ENCODE measurements around the gene KYAT1. TPM values are rescaled to one million over a fixed set of nuclear protein-coding genes. Genes with fewer than 3 reads are reported as not detected.

Gene KYAT1
- total RNA-seq, 3 donors from 2014 or later = 1.9 to 6.4 (median 2.9) TPM

DNA sequence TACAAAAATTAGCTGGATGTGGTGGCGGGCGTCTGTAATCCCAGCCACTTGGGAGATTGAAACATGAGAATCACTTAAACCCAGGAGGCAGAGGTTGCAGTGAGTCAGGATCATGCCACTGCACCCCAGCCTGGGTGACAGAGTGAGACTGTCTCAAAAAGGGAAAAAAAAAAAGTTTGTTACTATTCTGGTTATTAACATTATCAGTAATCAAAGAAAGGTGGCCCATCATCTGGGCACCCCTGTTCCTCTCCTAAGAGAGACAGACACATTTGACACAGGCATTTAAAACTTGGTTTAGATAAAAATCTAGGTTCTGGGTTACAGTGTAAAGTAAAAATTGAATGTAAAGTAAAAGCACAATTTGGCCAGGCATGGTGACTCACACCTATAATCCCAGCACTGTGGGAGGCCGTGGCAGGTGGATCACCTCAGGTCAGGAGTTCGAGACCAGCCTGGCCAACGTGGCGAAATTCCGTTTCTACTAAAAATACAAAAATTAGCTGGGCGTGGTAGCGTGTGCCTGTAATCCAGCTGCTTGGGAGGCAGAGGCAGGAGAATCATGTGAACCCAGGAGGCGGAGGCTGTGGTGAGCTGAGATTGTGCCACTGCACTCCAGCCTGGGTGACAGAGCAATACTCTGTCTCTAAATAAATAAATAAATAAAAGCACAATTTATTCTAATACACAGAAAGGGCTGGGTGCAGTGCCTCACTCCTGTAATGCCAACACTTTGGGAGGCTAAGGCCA is 22.3 kb upstream of the KYAT1 start:
- H3K4me3 ChIP-seq = no peak overlapping the region
- intact Hi-C loops (cut with DNase I, micrococcal nuclease) = no loop called here
- H3K4me1 ChIP-seq (ENCODE audit: low read depth) = peaks cover 14% of the 10 kb centered on the region
- TF ChIP-seq, protein P1, sequence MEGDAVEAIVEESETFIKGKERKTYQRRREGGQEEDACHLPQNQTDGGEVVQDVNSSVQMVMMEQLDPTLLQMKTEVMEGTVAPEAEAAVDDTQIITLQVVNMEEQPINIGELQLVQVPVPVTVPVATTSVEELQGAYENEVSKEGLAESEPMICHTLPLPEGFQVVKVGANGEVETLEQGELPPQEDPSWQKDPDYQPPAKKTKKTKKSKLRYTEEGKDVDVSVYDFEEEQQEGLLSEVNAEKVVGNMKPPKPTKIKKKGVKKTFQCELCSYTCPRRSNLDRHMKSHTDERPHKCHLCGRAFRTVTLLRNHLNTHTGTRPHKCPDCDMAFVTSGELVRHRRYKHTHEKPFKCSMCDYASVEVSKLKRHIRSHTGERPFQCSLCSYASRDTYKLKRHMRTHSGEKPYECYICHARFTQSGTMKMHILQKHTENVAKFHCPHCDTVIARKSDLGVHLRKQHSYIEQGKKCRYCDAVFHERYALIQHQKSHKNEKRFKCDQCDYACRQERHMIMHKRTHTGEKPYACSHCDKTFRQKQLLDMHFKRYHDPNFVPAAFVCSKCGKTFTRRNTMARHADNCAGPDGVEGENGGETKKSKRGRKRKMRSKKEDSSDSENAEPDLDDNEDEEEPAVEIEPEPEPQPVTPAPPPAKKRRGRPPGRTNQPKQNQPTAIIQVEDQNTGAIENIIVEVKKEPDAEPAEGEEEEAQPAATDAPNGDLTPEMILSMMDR (IDR thresholded peaks at IDR 0.05) = no peak
- ATAC-seq (no peak), DNase-seq (no peak)
- peaks cover 7% of the 10 kb centered on the region for H3K36me3 ChIP-seq (ENCODE audit: low read depth)
- H3K9me3 ChIP-seq = no peaks in the 10 kb centered on the region

DNA sequence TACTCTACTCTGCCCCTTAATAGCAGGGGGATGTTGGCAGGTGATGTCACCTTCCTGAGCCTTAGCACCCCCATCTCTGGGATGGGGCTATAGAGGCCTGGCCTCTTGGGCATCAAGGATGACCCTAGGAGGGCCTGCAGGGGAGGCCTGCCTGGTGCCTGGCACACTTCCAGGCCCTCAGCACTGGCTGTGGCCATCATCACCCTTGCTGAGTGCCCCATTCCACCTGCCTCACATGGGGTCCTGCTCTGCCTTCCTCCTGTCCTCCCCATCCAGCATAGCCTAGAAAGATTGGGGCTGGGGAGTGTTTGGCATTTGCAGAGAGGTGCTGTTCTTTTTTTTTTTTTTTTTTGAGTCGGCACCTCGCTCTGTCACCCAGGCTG is 21.3 kb upstream of the KYAT1 start:
- H3K9me3 ChIP-seq = no peaks in the 10 kb centered on the region
- intact Hi-C loops (cut with DNase I, micrococcal nuclease) = no loop called here
- TF ChIP-seq, protein P1 (IDR thresholded peaks at IDR 0.05) = no peak
- no peak for ATAC-seq
- H3K4me1 ChIP-seq (ENCODE audit: low read depth) = peaks cover 14% of the 10 kb centered on the region
- H3K36me3 ChIP-seq (ENCODE audit: low read depth) = peaks cover 6% of the 10 kb centered on the region
- DNase-seq = no peak
- H3K4me3 ChIP-seq = no peak overlapping the region

DNA sequence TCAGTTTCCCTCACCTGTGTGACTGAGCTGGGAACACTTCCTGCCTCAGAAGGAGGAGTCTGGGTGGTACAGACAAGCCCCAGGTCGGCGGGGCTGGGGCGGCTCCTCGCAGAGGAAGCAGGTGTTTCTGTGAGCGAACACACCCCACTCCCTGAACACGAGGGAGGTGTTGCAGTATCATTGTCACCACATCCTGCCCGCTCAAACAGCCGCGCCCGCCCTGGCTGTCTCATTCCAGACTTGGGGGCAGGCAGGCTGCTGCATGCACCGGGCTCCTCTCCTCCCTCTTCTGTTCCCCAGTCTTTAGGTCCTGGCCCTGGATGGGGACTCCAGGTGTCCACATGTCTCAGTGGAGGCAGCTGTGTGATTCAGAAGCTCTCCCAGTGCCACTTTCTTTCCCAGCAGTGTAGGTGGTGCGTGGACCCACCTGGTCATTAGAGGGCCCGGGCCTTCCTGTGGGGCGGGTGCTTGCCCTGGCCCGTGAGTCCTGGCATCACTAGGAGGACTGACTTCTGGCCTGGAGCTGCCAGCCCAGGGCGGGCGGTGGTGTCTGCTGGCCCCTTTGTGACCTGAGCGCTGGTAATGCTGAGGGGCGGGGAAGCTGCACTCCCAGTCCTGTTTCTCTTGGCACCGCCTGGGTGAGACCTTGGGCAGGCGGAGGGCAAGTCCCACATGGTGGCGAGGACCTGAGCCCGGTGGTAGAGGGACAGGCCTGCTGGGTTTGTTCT is 20.8 kb upstream of the KYAT1 start:
- Histone ChIP-seq H3K36me3 (ENCODE audit: low read depth) (peaks cover under 1% of the 10 kb centered on the region), H3K4me3 (no peak overlapping the region), H3K4me1 (ENCODE audit: low read depth) (peaks cover 14% of the 10 kb centered on the region), H3K9me3 (no peaks in the 10 kb centered on the region)
- intact Hi-C loops (cut with DNase I, micrococcal nuclease) = no loop called here
- TF ChIP-seq, protein P1 (IDR thresholded peaks at IDR 0.05) = no peak
- peak; percentile 94 for ATAC-seq
- DNase-seq = peak; percentile 80 to 93 (median 86)

DNA sequence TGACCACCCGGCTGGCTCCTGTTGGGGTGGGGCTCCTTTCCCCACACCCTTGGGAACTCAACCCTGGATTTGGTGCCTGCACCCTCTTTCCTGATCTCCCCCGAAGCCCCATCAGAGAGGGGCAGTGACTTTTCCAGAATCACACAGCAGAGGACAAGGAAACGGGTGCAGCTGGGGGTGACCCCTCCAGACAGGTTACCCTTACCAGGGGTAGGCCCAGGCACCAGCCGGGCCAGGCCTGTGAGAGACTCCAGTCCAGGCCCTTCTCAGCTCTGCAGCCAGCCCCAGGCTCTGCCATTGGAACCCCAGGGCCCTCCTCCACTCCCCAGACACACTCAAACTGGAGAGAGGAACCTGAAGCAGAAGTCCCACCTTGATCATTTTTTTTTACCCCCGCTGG is 20.1 kb upstream of the KYAT1 start:
- Histone ChIP-seq H3K36me3 (ENCODE audit: low read depth) (no peaks in the 10 kb centered on the region), H3K4me1 (ENCODE audit: low read depth) (peaks cover 14% of the 10 kb centered on the region), H3K9me3 (no peaks in the 10 kb centered on the region), H3K4me3 (no peak overlapping the region)
- no peak for DNase-seq
- intact Hi-C loops (cut with DNase I, micrococcal nuclease) = no loop called here
- TF ChIP-seq, protein P1 (IDR thresholded peaks at IDR 0.05) = no peak
- ATAC-seq = peak; percentile 3

DNA sequence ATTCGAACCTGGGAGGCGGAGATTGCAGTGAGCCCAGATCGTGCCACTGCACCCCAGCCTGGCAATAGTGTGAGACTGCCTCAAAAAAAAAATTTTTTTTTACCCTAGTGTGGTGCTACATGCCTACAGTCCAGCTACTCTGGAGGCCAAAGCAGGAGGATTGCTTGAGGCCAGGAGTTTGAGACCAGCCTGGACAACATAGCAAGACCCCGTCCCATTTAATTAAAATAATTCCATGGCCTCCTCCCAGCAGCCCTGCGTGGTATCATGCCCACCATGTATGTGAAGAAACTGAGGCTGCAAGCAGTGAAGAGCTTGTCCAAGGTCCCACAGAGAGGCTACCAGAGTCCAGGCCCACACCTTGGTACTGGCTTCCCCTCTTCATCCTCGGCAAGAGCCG is 19.6 kb upstream of the KYAT1 start:
- intact Hi-C loops (cut with DNase I, micrococcal nuclease) = no loop called here
- no peaks in the 10 kb centered on the region for H3K36me3 ChIP-seq (ENCODE audit: low read depth)

More for the DNA sequence above, 19.6 kb upstream of the KYAT1 start:
- ATAC-seq = no peak
- H3K4me3 ChIP-seq = no peak overlapping the region
- H3K9me3 ChIP-seq = no peaks in the 10 kb centered on the region
- DNase-seq = no peak
- TF ChIP-seq, protein P1 (IDR thresholded peaks at IDR 0.05) = no peak
- peaks cover 14% of the 10 kb centered on the region for H3K4me1 ChIP-seq (ENCODE audit: low read depth)

Measured in mucosa of descending colon (tissue), 3 donors.